HG03439 (cell line): ENCODE measurements around the gene AAK1.
"Not testable (repeated sequence)": the region's sequence is repeated elsewhere in the genome, so short reads cannot be mapped to it uniquely, and the experiment has no call there.

Experiments used
- ATAC-seq: cut with Tn5 transposase; IDR thresholded peaks from one replicate; pipeline ENCODE4 v1.9.1; 2021; ENCODE audit warnings: mild to moderate bottlenecking, moderate library complexity; ENCODE audit not compliant: unreplicated experiment

The AAK1 gene

DNA sequence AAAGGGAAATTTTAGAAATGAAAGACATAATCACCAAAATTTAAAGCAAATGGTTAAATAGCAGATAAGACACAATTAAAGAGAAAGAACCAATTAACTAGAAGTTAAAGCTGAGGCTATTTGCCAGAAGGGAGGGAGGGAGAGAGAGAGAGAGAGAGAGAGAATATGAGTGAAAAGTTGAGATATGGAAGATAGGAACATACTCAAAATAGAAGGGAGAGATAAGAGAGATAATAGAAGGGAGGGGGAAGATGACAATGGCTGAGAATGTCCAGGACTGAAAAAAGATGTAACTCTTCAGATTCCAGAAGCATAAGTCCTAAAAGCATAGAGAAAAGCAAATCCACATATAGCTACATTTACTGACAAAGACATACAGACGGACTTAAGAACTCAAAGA is 17.1 kb upstream of the AAK1 start:
- no peak for ATAC-seq

GRCh38 chr2:69659941-69660483 is 16.5 kb upstream of the AAK1 start:
- no peak for ATAC-seq

DNA sequence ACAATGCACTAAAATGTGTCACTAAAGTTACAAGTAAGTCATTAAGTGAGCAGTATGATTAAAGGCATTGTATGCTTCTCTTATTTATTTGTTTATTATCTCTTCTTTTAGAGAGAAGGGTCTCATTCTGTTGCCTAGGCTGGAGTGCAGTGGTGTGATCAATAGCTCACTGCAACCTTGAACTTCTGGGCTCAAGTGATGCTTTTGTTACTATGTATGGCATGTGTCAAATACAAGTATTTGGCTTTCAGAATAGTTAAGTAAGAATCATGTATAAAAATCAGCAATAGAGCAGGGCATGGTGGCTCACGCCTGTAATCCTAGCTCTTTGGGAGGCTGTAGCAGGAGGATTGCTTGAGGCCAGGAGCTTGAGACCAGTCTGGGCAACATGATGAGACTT is 15.8 kb upstream of the AAK1 start:
- ATAC-seq: no peak

DNA sequence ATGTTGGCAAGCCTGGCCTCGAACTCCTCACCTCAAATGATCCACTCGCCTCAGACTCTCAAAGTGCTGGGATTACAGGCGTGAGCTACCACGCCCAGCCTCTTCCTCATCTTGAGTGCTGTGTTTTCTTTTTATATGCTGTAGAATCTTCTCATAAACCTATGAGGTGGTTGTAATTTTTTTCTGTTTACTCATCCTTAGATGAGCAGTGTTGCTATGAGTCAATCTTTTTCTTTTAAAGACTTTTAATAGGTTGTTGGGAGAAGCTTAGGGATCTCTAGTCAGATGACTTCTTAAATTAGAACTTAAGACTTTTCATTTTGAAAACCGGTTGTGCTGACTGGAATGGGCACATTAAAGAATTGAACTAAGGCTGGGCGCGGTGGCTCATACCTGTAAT is 8.7 kb upstream of the AAK1 start:
- no peak for ATAC-seq

DNA sequence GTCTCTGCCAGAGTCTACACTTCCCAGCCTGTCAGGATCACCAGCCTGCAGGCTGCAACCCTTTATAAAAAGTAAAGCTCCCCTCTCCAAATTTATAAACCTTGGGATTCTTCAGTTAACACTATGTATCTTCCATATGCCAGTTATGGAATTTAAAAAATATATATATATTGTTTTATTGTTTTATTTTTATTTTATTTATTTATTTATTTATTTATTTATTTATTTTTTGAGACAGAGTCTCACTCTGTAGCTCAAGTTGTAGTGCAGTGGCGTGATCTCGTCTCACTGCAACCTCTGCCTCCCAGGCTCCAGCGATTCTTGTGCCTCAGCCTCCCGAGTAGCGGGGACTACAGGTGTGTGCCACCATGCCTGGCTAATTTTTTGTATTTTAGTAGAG is 3.7 kb upstream of the AAK1 start:
- not testable (repeated sequence) for ATAC-seq

DNA sequence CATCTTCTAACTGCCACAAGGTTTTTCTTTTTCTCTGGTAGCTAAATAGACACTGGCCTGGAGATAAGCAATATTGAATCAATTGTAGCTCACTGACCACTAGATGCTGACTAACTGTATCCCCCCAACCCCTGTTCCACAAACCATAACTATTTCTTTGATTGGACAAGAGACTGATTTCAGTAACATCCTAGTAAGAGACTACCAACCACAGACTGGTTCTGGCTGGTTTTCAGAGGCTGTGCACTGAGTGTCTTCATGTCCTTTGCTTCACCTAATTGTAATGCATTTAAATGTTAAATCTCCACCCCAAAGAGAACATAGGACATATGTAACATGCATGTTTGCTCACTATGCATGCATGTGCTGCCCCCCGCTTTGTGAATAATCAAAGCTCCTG is 3.2 kb upstream of the AAK1 start:
- no peak for ATAC-seq

DNA sequence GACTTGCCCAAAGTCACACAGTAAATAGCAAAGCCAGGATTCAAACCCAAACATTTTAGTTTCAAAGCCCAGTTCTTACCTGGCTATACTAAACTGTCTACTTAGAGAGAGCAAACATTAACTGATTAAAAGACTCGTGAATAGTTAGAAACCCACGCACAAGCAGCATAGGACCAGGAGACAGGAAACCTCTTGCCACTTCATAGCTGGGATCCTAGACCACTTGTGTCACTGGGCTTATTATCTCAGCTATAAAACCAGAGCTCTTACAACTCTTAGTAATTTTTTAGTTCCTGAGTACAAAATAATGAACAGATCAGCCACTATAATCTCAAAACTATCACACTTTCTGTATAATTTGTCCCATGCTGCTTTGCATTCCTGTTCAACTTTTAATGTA is 2.4 kb upstream of the AAK1 start:
- ATAC-seq: no peak

GRCh38 chr2:69645031-69645431 is 1.5 kb upstream of the AAK1 start:
- no peak for ATAC-seq

GRCh38 chr2:69644506-69644979 is 1.0 kb upstream of the AAK1 start:
- ATAC-seq: no peak

GRCh38 chr2:69642709-69643601 is 584 bp downstream of the AAK1 start:
- no peak for ATAC-seq

- no peak for ATAC-seq
Observed at GRCh38 chr2:69641887-69642708, 1.4 kb downstream of the AAK1 start.

GRCh38 chr2:69641471-69641870 is 2.1 kb downstream of the AAK1 start:
- ATAC-seq: no peak

DNA sequence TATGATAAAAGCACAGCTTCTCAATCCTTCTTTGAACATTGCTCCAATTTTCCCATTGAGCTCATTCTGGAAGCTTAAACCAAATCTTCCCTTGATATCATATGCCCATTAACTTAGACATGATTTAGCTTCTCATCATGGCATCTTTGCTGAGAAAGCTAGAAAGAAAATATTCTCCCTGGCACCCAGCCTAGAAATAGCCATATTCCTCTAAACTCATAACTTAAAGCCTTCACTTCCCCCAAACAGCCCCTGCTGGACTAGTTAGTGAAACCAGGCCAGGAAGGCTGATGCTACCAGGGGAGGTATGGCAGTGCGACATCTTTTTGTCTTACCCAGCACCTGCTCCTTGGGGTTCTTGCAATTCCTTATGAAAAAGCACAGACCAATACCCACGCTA is 4.3 kb downstream of the AAK1 start:
- ATAC-seq: no peak

GRCh38 chr2:69638630-69639029 is 4.9 kb downstream of the AAK1 start:
- no peak for ATAC-seq

GRCh38 chr2:69637923-69638322 is 5.6 kb downstream of the AAK1 start:
- ATAC-seq: no peak

GRCh38 chr2:69636395-69636794 is 7.1 kb downstream of the AAK1 start:
- no peak for ATAC-seq

GRCh38 chr2:69635432-69635831 is 8.1 kb downstream of the AAK1 start:
- ATAC-seq: no peak

DNA sequence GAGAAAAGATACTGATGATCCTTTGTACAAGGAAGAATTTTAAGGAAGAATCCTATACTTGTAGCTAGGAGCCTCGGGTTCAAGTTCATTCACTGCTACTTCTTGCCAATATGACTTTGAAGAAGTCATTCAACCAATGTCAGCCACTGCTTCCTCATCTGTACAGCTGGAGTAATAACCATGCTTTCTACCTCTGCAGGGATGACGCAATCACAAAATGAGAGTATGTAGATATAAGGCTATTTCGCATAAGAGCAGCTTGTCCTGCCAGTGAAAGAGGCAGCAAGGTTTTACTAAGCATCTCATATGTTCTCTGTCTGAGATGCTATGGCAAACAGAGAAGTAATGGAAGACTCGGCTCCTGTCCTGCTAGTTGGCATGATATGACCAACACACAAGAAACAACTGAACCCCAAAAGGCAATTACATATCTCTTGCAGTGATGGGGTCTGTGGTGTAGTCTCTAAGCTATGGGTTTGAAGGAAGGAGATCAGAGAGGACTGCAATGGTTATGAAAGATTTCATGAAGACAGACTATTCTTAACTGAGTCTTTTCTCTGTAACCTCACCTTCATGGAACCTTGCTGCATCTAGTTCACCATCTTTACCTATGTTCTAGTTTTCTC is 9.2 kb downstream of the AAK1 start:
- no peak for ATAC-seq

DNA sequence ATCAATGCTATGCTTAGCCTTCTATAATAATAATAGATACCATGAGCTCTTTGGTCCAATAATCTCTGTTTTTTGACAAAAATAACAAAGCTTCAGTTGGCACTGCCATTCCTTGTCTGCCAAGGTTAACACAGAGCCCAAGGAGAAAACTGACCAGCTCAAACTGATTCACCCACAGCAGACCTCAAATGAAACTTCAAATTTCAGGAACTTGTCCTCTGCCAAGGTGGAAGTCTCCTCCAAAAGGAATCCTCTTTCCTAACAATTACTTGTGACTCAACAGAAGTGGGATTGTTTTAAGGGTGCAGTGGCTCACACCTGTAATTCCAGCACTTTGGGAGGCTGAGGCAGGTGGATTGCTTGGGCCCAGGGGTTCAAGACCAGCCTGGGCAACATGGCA is 12.1 kb downstream of the AAK1 start:
- no peak for ATAC-seq

GRCh38 chr2:69629921-69630608 is 13.5 kb downstream of the AAK1 start:
- ATAC-seq: no peak
